Gastrocnemius medialis (tissue), 4 donors: Measurements from ENCODE around the gene TMOD4.

Experiments
- POLR2A ChIP-seq, 2 donors: fragments of 450-650 bp; IDR thresholded peaks; one replicate each; pipeline ENCODE4 v1.6.1; 2017; ENCODE audit warnings: antibody characterized with exemption in 2 of 2, mild to moderate bottlenecking in 2 of 2, moderate library complexity in 2 of 2
- TF ChIP-seq, protein P1 (sequence below), 5 experiments: fragments of 450-650 bp in 3 of 5; fragments of 200-600 bp in 2 of 5; sonication (generic) in 2 of 5; IDR thresholded peaks in 4 of 5; conservative IDR thresholded peaks in 1 of 5; 1 replicate in 4 of 5; 2 replicates in 1 of 5; pipeline ENCODE4 v1.5.1; 2016 to 2019; ENCODE audit warnings: antibody characterized with exemption in 5 of 5, mild to moderate bottlenecking in 3 of 5, moderate library complexity in 3 of 5

DNA sequence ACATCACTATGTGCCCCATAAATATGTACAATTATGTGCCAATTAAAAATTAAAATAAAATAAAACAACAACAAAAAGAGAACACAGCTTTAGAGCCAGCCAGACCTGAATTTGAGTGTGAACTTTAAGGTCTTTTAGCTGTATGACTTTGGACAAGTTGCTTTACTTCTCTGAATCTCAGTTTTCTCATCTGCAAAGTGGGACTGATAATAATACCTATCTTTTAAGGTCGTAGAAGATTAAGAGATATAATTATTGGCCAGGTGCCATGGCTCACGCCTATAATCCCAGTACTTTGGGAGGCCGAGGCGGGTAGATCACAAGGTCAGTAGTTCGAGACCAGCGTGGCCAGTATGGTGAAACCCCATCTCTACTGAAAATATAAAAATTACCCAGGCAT, 17.5 kb upstream of the TMOD4 start:
- TF ChIP-seq, protein P1, sequence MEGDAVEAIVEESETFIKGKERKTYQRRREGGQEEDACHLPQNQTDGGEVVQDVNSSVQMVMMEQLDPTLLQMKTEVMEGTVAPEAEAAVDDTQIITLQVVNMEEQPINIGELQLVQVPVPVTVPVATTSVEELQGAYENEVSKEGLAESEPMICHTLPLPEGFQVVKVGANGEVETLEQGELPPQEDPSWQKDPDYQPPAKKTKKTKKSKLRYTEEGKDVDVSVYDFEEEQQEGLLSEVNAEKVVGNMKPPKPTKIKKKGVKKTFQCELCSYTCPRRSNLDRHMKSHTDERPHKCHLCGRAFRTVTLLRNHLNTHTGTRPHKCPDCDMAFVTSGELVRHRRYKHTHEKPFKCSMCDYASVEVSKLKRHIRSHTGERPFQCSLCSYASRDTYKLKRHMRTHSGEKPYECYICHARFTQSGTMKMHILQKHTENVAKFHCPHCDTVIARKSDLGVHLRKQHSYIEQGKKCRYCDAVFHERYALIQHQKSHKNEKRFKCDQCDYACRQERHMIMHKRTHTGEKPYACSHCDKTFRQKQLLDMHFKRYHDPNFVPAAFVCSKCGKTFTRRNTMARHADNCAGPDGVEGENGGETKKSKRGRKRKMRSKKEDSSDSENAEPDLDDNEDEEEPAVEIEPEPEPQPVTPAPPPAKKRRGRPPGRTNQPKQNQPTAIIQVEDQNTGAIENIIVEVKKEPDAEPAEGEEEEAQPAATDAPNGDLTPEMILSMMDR (IDR thresholded peaks at IDR 0.05 in 4 of 5, conservative IDR thresholded peaks at IDR 0.05 in 1 of 5): no peak
- TF ChIP-seq POLR2A (IDR thresholded peaks at IDR 0.05): no peak
